ENCODE results near the gene IFNA2.

IFNA2 gene

GRCh38 chr9:21340735-21341134 is 44.5 kb downstream of the IFNA2 start:
- no peak overlapping the region for H3K9ac ChIP-seq (ENCODE audit: low read depth in 1 of 2, low read length in 2 of 2)
- no peak overlapping the region for H3K27ac ChIP-seq (ENCODE audit: low read depth, low read length)
- no peaks in the 10 kb centered on the region for H3K4me1 ChIP-seq (ENCODE audit: control insufficient read depth in 1 of 2, insufficient read depth in 2 of 2, low read length in 2 of 2)
- no peaks in the 10 kb centered on the region for H3K36me3 ChIP-seq (ENCODE audit: control insufficient read depth in 1 of 2, insufficient read depth in 2 of 2, low read length in 2 of 2)
- H3K27me3 ChIP-seq (ENCODE audit: control insufficient read depth in 1 of 2, insufficient read depth in 2 of 2, low read length in 2 of 2) = peaks cover 0 to 3% of the 10 kb centered on the region in 2 donors
- no peak overlapping the region for H3K4me3 ChIP-seq (ENCODE audit: low read depth in 1 of 2, low read length in 2 of 2)
- no peaks in the 10 kb centered on the region for H3K9me3 ChIP-seq (ENCODE audit: control insufficient read depth in 1 of 2, low read length in 2 of 2)

GRCh38 chr9:21336457-21336856 is 48.7 kb downstream of the IFNA2 start:
- Histone ChIP-seq H3K4me3 (ENCODE audit: low read depth in 1 of 2, low read length in 2 of 2) (no peak overlapping the region), H3K4me1 (ENCODE audit: control insufficient read depth in 1 of 2, insufficient read depth in 2 of 2, low read length in 2 of 2) (peaks cover 25 to 27% of the 10 kb centered on the region in 2 donors), H3K27me3 (ENCODE audit: control insufficient read depth in 1 of 2, insufficient read depth in 2 of 2, low read length in 2 of 2) (peaks cover 0 to 3% of the 10 kb centered on the region in 2 donors), H3K9me3 (ENCODE audit: control insufficient read depth in 1 of 2, low read length in 2 of 2) (no peaks in the 10 kb centered on the region), H3K36me3 (ENCODE audit: control insufficient read depth in 1 of 2, insufficient read depth in 2 of 2, low read length in 2 of 2) (peaks cover 0 to 8% of the 10 kb centered on the region in 2 donors), H3K9ac (ENCODE audit: low read depth in 1 of 2, low read length in 2 of 2) (no peak overlapping the region), H3K27ac (ENCODE audit: low read depth, low read length) (no peak overlapping the region)

GRCh38 chr9:21334701-21335632 is 50.2 kb downstream of the IFNA2 start, which contains the start of gene KLHL9:
Gene KLHL9 (minus strand): TSS chr9:21335404. CDS start chr9:21334859, 545 bp downstream.
- H3K4me3 ChIP-seq (ENCODE audit: low read depth in 1 of 2, low read length in 2 of 2) = peak within 1 kb of the TSS; percentile 96 to 98
- H3K27me3 ChIP-seq (ENCODE audit: control insufficient read depth in 1 of 2, insufficient read depth in 2 of 2, low read length in 2 of 2) = peaks cover 0 to 3% of the 10 kb centered on the region in 2 donors
- no peaks in the 10 kb centered on the region for H3K9me3 ChIP-seq (ENCODE audit: control insufficient read depth in 1 of 2, low read length in 2 of 2)
- H3K4me1 ChIP-seq (ENCODE audit: control insufficient read depth in 1 of 2, insufficient read depth in 2 of 2, low read length in 2 of 2) = peaks cover 31 to 33% of the 10 kb centered on the region in 2 donors
- H3K36me3 ChIP-seq (ENCODE audit: control insufficient read depth in 1 of 2, insufficient read depth in 2 of 2, low read length in 2 of 2) = peaks cover 0 to 8% of the 10 kb centered on the region in 2 donors
- H3K9ac ChIP-seq (ENCODE audit: low read depth in 1 of 2, low read length in 2 of 2) = peak within 1 kb of the TSS; percentile 94 to 98
- peak within 1 kb of the TSS; percentile 86 for H3K27ac ChIP-seq (ENCODE audit: low read depth, low read length)
